Right cardiac atrium (tissue), 5 donors: ENCODE measurements around the gene IGF2R. TPM values are rescaled to one million over a fixed set of nuclear protein-coding genes. Genes with fewer than 3 reads are reported as not detected.
"Not testable (repeated sequence)": the region's sequence is repeated elsewhere in the genome, so short reads cannot be mapped to it uniquely, and the experiment has no call there.

Experiments
- ATAC-seq, 2 donors: fragments of 200-7000 bp; cut with Tn5 transposase; one replicate each; pipeline versions ENCODE4 v1.8.0 to v1.9.1; 2020; ENCODE audit warnings: moderate library complexity in 2 of 2, mild to moderate bottlenecking in 1 of 2
- DNase-seq, 3 donors: peaks; one replicate each; pipeline ENCODE4 v3.0.0-alpha.2; 2020
- H3K27ac ChIP-seq: one replicate; pipeline ENCODE4 v1.5.1; 2013; ENCODE audit warnings: mild to moderate bottlenecking, low read length, control low read depth, moderate library complexity
- H3K27me3 ChIP-seq: one replicate; pipeline ENCODE4 v1.6.1; 2013; ENCODE audit not compliant: control insufficient read depth, insufficient read depth
- H3K4me1 ChIP-seq: one replicate; pipeline ENCODE4 v1.6.1; 2013; ENCODE audit warnings: low read length; ENCODE audit not compliant: control insufficient read depth, insufficient read depth
- H3K4me3 ChIP-seq: one replicate; pipeline ENCODE4 v1.5.1; 2013; ENCODE audit warnings: low read length, control low read depth
- H3K9me3 ChIP-seq: one replicate; pipeline ENCODE4 v1.6.1; 2013; ENCODE audit warnings: low read length; ENCODE audit not compliant: control insufficient read depth
- WGBS: extraction: QIAGEN DNeasy Blood & Tissue Kit; methylation state at CpG from one replicate; pipeline ENCODE4 v1.1.7; 2013; 5-methylcytosine and 5-hydroxymethylcytosine counted together
- intact Hi-C, 4 donors: fragments of 100-400 bp; cut with DNase I; formaldehyde crosslinking; loops; one replicate each; pipeline versions ENCODE4 v1.11.0 to v1.14.0; 2022 to 2023
- polyA plus RNA-seq: library from polyadenylated mRNA; stranded (reverse); fragments of 200-250 nt; gene quantifications from one replicate; pipeline ENCODE4 v1.2.3, GENCODE V29; 2013
- total RNA-seq, 4 donors: library from RNA; stranded (reverse); fragmentation: NEBNext Ultra II Directional; extraction: Animal tissue kit (Norgen Biotek cat#: 25700); gene quantifications; one replicate each; pipeline ENCODE4 v1.2.1, GENCODE V29; 2021
- donor health status: healthy with polysubstance abuse.
- donor health status: DM: no; HTN: yes; CAD: no.
- donor health status: DM: no; HTN: no; CAD: no.
- donor health status: DM: no; HTN: yes; CAD: no; lungs with severe emphysema.
- donor health status: DM: yes; HTN: yes; CAD: no.

IGF2R gene
- total and polyA plus RNA-seq, 5 donors: 19.6 to 48.9 (median 46.5) TPM

DNA sequence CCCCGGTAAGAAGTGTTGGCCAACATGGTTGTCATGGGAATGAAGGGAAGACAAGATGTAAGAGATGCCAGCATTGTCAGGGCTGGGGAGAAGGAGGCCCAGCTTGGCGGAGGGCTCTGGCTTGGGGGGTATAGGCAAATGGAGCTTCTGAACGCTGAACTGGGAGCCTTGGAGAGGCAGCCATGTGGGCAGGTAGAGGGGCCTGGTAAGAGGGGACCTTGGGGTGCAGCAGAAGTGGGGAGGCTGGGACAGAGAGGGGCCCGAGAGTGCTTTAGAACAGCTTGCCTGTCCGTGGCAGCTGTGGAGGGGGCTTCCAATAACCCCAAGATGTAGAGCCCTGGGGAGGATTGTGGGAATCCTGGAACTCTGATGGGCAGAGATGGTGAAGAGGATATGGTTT is 155.7 kb downstream of the IGF2R start:
- ATAC-seq (no peak), DNase-seq (no peak)
- H3K27ac ChIP-seq: no peak overlapping the region
- H3K27me3 ChIP-seq: no peaks in the 10 kb centered on the region
- H3K4me1 ChIP-seq: no peaks in the 10 kb centered on the region
- intact Hi-C loops: no loop called here
- WGBS: 93% methylated on average over 5 of the region's 5 CpGs
- no peak overlapping the region for H3K4me3 ChIP-seq
- H3K9me3 ChIP-seq: no peaks in the 10 kb centered on the region

DNA sequence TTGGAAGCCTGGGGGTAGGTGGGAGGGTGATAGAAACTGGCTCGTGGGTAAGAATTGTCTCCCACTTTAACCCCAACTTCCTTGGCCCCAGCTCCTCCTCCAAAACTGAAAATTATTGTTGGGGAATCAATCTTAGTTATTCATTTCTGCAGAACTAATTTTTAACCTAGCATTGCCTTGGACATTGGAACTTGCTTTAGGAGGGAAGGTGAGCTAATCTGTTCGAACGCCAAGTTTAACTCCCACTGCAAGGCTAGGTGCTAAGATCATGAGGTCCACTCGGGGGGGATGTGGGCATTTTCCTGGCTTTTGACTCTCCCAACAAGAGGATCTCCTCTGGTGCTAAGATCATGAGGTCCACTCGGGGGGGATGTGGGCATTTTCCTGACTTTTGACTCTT is 156.2 kb downstream of the IGF2R start:
- H3K9me3 ChIP-seq, DNase-seq, H3K27ac ChIP-seq, H3K27me3 ChIP-seq, H3K4me1 ChIP-seq, intact Hi-C loops, H3K4me3 ChIP-seq, ATAC-seq: not testable (repeated sequence)
- WGBS: 91% methylated on average over 5 of the region's 5 CpGs

DNA sequence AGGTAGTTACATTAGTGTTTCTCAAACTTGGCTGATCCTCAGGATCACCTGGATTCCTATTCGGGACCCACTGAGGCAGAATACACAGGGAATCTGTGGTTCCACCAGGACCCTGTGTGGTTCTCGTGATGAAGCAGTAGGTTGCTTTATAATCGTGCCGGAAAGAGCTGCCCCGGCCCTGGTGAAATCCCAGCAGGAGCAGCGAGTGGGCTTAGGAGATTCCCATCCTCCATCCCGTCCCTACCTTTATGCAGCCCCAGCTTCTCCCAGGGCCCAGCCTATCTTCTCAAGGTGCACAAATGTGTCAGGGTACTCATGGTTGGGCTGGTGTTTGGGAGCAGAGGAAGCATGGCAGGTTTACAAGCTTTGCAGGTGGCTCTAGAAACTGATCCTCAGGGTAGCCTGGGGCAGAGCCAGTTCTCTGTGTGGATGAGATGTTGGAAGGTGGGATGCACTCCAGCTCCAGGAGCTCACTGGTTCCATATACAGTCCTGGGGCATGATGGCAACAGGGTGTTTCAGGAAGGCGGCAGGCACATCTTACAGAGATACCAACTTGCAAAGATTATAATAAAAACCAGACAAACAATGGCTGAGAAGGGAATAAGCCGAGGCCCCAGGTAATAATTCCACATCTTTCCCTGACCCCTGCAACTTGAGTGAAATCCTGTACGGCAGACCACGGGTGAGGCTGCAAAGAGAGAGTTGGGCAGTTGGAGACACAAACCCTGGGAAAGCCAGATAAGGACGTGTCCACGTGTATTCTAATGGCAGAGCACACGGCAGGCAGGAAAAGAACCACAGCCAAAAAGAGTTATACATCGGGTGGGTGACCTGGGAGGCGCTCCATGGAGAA is 158.6 kb downstream of the IGF2R start:
- Histone ChIP-seq H3K27me3 (no peaks in the 10 kb centered on the region), H3K4me1 (no peaks in the 10 kb centered on the region), H3K27ac (no peak overlapping the region), H3K9me3 (no peaks in the 10 kb centered on the region), H3K4me3 (no peak overlapping the region)
- no peak for ATAC-seq
- 90% methylated on average over 16 of the region's 16 CpGs for WGBS
- no peak for DNase-seq
- intact Hi-C loops: no loop called here

DNA sequence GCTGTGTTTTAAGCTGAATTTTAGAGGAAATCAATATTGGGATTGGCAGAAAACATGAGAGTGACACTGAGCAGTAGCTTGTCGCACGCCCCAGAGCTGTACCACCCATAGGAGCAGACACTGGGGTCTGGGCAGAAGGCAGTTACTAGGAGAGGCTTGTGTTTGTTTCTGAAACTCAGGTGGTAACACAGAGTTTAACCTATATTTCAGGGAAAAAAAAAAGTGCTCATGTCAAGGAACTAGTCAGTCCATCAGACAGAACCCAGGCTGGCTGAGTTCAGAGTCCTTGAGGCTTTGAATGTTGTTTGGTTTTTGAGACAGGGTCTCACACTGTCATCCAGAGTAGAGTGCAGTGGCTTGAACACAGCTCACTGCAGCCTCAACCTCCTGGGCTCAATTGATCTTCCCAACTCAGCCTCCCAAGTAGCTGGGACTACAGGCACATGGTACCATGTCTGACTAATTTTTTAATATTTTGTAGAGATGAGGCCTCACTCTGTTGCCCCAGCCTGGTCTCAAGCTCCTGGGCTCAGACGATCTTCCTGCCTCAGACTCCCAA is 159.3 kb downstream of the IGF2R start:
- no peak for ATAC-seq
- no peaks in the 10 kb centered on the region for H3K4me1 ChIP-seq

DNA sequence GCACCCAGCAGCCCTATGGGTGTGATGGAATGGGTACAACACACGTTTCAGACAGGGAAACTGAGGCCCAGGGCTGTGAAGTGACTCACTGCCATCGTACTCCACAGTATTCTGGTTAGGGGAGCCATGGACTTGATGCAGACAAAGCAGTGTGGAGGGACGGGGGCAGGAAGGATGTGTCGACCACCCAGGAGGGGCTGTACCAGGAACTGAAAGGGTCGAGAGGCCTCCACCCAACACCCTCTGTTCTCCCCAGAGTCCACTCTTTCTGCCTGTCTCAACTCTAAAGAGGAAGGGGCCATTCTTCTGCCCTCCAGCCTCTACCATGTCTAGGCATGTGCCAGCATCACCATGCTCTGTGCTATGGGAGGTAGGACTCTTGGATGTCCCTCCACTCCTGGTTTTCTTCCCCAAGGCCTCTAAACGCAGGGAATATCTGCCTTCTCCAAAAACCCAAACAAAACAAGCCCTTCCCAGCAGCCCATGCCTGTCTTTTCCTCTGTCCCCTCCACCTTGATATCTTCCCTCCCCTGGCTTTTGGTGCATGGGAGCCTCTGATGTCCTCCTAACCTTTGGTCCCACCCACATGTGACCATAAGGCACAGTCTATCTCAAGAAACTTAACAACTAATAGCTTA is 160.1 kb downstream of the IGF2R start:
- Histone ChIP-seq H3K27ac (no peak overlapping the region), H3K4me3 (no peak overlapping the region), H3K27me3 (no peaks in the 10 kb centered on the region), H3K4me1 (no peaks in the 10 kb centered on the region), H3K9me3 (no peaks in the 10 kb centered on the region)
- ATAC-seq (no peak), DNase-seq (no peak)
- 79% methylated on average over 6 of the region's 6 CpGs for WGBS
- intact Hi-C loops: no loop called here

More for the DNA sequence above, 159.3 kb downstream of the IGF2R start:
- H3K27ac ChIP-seq: no peak overlapping the region
- no peaks in the 10 kb centered on the region for H3K27me3 ChIP-seq
- intact Hi-C loops: no loop called here
- no peaks in the 10 kb centered on the region for H3K9me3 ChIP-seq
- DNase-seq: no peak
- WGBS: 90% methylated on average over 3 of the region's 3 CpGs
- no peak overlapping the region for H3K4me3 ChIP-seq

DNA sequence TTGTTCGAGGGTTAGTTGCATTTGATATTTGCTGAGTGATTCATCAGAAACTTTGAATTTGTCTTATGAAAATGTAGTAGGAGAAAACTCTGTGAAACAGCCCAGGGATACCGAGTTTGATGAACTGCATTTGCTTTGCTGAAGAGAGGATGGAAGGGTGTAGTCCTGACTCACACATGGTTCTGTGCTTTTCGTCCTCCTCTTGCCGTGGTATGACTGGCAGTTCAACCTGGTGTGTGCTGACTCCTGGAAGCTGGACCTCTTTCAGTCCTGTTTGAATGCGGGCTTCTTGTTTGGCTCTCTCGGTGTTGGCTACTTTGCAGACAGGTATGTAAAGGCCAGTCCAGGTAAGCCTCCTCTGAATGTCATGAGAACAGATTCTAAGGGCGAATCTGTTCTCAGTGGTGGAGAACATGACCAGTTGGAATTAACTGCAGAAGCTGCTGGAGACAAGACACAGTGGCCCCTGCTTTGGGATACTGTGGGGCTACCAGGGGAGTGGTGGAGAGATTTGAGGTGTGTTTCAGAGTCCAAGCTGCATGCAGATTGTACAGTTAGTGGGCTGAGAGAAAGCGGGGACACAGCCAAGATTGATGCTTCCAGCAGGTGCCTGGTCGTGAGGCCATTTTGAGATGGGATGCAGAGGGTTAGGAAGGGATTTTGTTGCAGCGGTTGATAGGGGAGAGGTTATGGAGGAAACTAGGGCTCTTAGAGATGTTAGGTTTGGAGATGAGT is 161.2 kb downstream of the IGF2R start:
- no peak overlapping the region for H3K27ac ChIP-seq
- 89% methylated on average over 10 of the region's 10 CpGs for WGBS
- DNase-seq: no peak
- no peak overlapping the region for H3K4me3 ChIP-seq
- no peak for ATAC-seq
- no peaks in the 10 kb centered on the region for H3K9me3 ChIP-seq
- intact Hi-C loops: no loop called here
- no peaks in the 10 kb centered on the region for H3K4me1 ChIP-seq
- no peaks in the 10 kb centered on the region for H3K27me3 ChIP-seq

DNA sequence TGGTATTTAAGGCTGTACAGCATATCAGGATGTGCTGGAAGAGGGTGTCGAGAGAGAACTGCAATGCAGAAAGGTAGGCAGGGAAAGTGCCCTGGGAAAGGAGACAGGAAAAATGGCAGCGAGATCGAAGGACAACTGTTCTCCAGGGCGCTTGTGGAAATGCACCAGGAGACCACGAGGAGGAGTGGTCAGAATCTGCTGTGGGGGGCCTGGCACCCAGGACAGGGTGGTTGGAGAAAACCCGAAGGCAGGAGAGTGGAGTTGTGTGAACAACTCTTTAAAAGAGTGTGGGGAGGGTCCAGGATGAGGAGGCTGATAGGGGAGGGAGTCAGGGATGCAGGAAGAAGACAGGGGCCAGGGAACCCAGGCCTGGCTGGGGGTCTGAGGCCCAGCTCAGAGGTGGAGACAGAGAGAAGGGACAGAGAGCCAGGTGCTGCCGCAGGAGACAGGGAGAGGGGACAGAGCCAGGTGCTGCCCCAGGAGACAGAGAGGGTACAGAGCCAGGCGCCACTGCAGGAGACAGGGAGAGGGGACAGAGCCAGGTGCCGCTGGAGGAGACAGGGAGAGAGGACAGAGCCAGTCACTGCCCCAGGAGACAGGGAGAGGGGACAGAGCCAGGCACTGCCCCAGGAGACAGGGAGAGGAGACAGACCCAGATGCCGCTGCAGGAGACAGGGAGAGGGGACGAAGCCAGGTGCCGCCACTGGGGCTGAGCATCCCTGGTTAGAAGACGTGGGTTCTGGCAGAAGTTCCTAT is 162.0 kb downstream of the IGF2R start:
- intact Hi-C loops: no loop called here
- ATAC-seq: no peak
- Histone ChIP-seq H3K4me1 (no peaks in the 10 kb centered on the region), H3K27ac (no peak overlapping the region), H3K9me3 (no peaks in the 10 kb centered on the region), H3K4me3 (no peak overlapping the region), H3K27me3 (no peaks in the 10 kb centered on the region)
- DNase-seq: no peak
- WGBS: 92% methylated on average over 13 of the region's 13 CpGs

DNA sequence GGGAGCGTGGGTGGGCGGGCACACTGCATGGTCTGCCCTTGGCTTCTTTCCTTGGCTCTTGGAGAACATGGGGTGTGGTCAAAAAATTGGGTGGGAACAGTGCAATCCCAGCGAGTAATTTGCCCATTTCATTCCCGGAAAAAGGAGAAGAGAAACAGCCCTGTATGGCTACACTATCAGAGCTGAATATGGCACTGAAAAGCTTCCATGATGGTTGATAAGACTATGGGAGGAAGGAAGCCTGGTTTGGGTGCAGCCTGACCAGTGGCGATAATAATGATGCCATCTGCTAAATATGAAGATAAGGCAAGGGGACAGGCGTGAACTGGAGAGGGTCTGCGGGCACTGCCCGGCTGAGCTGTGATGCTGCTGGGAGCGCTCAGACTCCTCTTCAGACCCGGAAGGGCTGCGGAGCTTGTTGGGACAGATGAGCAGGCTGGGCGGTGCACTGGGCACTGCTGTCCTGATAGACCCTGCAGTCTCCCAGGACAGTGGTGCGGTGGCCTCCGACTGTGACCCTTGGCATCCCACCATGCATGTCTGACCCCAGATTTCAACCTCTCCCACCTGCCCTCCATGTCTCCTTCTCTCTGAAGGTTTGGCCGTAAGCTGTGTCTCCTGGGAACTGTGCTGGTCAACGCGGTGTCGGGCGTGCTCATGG is 162.9 kb downstream of the IGF2R start:
- WGBS: 83% methylated on average over 19 of the region's 19 CpGs
- H3K27me3 ChIP-seq: no peaks in the 10 kb centered on the region
- H3K4me3 ChIP-seq: no peak overlapping the region
- no peak overlapping the region for H3K27ac ChIP-seq
- H3K4me1 ChIP-seq: no peaks in the 10 kb centered on the region
- ATAC-seq (no peak), DNase-seq (no peak)
- H3K9me3 ChIP-seq: no peaks in the 10 kb centered on the region
- intact Hi-C loops: no loop called here

DNA sequence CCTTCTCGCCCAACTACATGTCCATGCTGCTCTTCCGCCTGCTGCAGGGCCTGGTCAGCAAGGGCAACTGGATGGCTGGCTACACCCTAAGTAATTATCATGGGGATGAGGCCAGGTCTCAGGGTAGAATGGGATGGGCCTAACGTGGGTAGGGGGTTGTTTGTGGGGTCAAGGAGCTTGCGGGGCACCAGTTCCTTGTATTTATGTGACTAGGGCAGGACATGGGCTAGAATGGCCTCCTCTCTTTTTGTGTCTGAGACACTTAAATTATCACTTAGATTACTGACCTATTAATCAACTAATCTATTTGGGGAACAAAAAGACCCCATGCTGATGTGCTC is 163.4 kb downstream of the IGF2R start:
- ATAC-seq (no peak), DNase-seq (no peak)
- no peak overlapping the region for H3K27ac ChIP-seq
- H3K9me3 ChIP-seq: no peaks in the 10 kb centered on the region
- no peaks in the 10 kb centered on the region for H3K27me3 ChIP-seq
- H3K4me3 ChIP-seq: no peak overlapping the region
- intact Hi-C loops: no loop called here
- H3K4me1 ChIP-seq: no peaks in the 10 kb centered on the region
- 80% methylated on average over 4 of the region's 4 CpGs for WGBS

DNA sequence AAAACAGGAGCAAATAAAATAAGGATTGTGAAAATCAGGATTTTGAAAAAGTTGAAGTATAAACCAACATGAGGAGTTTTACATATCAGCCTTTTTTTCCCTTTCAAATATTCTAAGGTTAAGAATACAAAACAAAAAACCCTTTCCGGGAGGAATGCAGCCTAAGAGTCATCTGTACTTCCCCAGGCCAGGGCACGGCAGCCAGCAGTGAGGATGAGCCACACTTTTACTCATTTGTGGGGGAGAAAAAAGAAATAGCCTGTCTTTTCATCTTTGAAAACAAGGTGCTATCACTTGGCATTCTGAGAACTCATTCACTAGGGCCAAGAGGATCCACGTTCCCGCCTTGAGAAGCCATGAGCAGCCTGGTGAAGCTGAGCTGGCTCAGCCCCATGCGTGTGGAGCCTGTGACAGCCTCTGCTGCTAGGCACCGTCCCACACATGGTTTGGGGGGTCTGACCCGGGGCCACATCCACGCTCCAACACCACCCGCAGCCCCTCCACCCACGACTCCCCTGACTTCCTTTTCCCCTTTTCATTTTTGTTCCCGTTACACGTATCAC is 164.0 kb downstream of the IGF2R start:
- DNase-seq: no peak
- intact Hi-C loops: no loop called here
- ATAC-seq: no peak
- Histone ChIP-seq H3K27me3 (no peaks in the 10 kb centered on the region), H3K4me3 (no peak overlapping the region), H3K27ac (no peak overlapping the region), H3K9me3 (no peaks in the 10 kb centered on the region), H3K4me1 (no peaks in the 10 kb centered on the region)
- 51% methylated on average over 12 of the region's 12 CpGs for WGBS
